GM19043 (cell line): ENCODE measurements around the gene RAB18.
"Not testable (repeated sequence)": the region's sequence is repeated elsewhere in the genome, so short reads cannot be mapped to it uniquely, and the experiment has no call there.

ENCODE experiments used
- ATAC-seq: cut with Tn5 transposase; IDR thresholded peaks from one replicate; pipeline ENCODE4 v1.9.1; 2021; ENCODE audit warnings: low read depth; ENCODE audit not compliant: unreplicated experiment

Gene RAB18

DNA sequence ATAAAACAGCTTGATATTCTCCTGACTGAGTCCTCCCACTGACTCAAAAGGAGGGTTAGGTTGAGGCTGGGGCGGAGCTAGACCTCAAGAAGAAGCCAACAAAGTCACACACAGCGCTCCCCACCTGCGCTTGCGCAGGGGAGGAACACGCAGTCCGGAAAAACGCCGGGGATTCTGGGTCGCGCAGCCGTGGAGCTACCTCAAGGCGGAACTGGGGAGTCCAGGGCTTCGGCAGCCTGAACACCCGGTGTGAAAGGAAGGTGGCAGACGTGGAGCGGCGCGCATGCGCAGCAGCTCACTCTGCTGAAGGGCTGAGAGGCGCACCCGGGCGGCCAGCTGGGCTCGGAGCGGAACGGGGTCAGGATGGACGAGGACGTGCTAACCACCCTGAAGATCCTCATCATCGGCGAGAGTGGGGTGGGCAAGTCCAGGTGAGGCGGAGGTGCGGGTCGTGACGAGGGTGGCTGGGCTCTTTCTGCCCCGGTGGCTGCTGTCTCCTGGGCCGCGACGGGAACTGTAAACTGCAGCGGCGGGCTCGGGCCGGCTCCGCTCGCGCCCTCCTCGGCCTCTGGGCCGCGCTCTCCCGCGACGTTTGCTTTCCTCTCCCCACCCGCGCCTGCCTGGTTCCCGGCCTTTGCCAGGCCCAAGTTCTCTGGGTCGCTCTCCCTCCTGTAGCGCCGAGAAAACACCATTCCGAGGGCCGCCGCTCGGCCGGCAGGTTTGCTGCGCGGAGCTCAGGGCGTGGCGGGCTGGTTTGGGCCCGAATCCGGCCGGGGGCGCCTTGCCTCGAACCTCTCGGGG, at the start of gene RAB18:
Gene RAB18 (plus strand): TSS at position 298 of the 801 bp plus-strand sequence. CDS start 66 bp downstream, at position 364.
- peak; percentile 95 for ATAC-seq

DNA sequence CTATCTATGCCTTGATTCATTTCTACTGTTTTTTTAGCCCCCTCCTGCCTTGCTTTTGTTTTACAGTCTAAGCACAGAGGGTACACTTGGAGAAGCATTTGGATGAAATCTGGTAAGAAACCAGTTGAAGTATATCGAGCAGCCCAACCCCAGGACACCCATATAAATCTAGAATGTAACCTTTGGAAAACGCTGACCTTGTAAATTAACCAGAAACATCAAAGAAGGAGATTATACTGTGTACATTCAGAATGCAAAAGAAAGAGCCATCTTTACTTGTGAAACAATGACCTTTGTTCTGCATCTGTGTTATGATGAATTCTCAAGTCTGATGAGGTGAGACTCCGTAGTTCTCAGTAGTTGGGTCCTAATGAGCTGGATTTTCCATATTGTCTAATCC, 49.3 kb upstream of the RAB18 start:
- no peak for ATAC-seq

DNA sequence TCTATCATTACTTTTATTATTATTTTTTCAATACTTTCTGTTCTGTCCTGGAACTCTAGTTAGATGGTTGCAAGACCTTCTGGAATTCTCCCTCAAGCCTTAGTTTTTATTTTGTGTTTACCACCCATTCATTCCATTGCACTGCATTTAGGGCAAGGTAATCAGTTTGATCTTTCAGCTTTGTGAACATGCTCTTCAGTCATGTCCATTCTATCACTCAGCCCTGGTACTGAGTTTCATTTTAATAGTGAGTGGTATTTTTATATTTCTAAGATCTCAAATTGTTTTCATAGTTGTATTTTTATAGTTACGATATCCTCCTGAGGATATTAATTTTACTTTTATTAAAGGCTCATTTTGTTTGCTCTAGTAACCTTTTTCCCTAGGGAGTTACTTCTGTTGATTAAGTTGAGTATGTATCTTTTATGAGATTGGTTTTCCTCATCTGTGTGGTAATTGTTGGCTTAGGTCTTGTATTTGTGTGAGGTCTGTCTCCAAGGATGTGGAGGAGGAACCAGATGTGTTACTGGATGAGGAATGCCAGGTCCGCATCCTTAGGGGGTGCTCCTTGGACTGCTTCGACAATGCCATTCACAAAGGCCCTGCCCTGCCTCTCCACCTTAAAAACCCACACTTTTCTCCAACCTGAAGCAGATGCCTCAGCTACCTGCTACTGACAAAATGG, 46.7 kb upstream of the RAB18 start:
- ATAC-seq = no peak

DNA sequence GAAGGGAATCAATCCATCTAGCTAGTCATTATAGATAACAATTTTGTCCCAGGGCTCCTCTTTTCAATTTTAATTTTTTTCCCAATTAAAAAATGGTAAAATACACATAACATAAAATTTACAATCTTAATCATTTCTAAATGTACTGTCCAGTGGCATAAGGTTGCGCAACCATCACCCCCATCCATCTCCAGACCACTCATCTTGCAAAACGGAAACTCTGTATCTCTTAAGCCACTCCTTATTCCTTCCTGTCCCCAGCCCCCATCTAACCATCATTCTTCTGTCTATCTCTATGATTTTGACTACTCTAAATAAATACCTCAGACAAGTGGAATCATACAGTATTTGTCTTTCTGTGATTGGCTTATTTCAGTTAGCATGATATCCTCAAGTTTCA, 46.1 kb upstream of the RAB18 start:
- no peak for ATAC-seq

DNA sequence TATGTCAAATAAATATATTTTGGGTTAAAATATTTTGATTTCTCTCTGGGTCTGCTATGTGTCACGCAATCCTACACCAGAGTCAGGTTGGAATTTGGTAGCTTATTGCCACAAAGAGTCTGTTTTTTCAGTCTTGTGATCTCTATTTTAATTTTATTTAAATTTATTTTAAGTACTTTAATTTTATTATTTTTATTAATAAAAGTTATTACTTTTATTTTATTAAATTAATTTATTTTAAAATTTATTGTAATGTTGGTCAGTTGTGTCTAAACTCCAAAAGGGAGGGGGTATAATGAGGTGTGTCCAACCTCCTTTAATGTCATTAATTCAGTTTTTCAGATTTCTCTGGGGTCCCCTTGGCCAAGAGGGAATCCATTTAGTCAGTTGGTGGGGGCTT, 42.8 kb upstream of the RAB18 start:
- ATAC-seq = no peak

DNA sequence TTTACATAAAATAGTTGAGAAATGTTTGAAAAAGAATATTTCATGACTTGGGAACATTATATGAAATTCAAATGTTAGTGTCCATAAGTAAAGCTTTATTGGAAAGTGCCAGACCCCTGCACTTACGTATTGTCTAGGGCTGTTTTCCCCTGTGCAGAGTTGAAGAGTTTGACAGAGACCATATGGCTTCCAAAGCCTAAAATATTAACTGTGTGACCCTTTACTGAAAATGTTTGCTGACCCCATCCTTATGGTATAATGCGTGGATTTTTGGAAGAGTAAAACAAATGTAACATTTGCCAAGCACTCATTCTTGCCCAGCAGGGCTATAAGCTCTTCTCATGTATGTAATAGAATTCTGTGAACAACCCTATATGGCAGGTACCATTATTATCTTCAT, 40.1 kb upstream of the RAB18 start:
- ATAC-seq = no peak

DNA sequence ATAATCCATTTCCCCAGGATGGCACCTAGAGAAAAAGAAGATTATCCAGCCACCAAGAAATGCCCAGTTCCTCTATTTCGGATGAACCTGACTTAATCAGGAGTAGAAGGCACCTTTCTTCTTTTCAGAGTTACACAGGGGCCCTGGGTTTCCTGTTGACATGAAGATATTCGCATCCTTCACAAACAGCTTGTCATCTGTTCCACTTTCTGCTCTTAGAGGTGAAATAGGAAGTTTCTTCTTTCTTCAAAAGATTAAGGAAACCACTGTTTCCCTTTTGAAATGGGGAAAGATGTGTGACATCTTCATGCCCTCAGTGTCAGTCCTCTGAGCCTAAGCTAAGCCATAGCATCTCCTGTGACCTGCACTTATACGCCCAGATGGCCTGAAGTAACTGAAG, 39.1 kb upstream of the RAB18 start:
- ATAC-seq = no peak

DNA sequence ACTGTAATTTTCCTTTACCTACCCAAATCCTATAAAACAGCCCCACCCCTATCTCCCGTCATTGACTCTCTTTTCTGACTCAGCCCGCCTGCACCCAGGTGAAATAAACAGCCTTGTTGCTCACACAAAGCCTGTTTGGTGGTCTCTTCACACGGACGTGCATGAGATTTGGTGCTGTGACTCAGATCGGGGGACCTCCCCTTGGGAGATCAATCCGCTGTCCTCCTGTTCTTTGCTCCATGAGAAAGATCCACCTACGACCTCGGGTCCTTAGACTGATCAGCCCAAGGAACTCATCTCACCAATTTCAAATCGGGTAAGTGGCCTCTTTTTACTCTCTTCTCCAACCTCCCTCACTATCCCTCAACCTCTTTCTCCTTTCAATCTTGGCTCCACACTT, 38.5 kb upstream of the RAB18 start:
- not testable (repeated sequence) for ATAC-seq

DNA sequence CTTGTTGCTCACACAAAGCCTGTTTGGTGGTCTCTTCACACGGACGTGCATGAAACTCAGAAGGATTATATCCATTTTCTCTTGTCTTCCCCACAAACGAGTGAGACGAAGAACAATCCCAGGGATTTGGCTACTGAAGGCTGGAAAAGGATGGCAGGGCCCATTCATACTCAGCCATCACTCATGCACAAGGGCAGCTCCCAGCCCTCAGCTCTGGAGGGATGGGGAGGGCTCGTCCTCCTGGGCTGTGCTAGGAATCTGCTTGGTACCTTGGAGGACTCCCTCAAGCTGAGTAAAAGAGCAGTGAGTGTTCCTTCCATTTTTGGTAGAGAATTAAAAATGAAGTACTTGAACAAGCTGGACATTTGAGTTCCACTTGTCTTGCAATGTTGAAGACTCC, 33.2 kb upstream of the RAB18 start:
- no peak for ATAC-seq

DNA sequence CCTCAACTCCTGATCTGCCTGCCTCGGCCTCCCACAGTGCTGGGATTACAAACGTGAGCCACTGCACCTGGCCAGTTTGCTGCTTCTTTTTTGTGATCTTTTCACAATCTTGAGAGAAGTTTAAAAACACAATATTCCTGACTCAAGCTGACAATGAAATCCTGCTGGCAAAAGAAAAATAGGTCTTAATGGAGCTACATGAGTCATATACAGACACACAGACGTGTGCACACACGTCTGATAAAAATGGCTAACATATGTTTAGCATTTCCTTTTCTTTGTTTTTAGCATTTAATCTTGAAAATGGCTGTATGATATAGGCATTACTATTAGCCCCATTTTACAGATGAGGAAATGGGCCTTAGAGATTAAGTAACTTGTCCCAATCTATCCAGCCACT, 29.4 kb upstream of the RAB18 start:
- ATAC-seq = no peak

DNA sequence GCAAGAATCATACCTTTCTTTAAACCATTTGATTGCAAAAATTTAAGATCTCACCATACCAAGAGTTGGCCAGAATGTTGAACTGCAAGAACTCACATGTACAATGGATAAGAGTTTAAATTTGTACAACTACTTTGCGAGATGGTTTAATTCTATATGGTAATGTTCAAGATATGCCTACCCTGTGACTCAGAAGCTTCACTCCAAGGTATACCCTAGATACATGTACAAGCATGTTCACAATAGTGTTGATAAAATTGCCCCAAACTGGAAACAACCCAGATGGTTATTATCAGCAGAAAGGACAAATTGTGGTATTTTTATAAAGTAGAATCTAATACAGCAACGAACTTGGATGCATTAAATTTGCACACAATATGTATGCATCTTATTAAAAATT, 25.1 kb upstream of the RAB18 start:
- no peak for ATAC-seq

DNA sequence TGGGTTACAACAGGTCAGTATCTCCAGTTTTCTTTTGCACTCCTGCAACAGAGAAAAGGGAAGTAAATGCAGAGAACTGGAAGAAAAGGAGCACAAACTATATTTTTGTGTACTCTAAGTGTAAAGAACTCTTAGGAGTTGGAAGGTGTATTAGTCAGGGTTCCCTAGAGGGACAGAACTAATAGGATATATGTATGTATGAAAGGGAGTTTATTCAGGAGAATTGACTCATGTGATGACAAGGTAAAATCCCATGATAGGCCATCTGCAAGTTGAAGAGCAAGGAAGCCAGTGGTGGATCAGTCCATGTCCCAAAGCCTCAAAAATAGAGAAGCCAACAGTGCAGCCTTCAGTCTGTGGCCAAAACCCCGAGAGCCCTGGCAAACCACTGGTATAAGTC, 22.6 kb upstream of the RAB18 start:
- ATAC-seq = no peak

DNA sequence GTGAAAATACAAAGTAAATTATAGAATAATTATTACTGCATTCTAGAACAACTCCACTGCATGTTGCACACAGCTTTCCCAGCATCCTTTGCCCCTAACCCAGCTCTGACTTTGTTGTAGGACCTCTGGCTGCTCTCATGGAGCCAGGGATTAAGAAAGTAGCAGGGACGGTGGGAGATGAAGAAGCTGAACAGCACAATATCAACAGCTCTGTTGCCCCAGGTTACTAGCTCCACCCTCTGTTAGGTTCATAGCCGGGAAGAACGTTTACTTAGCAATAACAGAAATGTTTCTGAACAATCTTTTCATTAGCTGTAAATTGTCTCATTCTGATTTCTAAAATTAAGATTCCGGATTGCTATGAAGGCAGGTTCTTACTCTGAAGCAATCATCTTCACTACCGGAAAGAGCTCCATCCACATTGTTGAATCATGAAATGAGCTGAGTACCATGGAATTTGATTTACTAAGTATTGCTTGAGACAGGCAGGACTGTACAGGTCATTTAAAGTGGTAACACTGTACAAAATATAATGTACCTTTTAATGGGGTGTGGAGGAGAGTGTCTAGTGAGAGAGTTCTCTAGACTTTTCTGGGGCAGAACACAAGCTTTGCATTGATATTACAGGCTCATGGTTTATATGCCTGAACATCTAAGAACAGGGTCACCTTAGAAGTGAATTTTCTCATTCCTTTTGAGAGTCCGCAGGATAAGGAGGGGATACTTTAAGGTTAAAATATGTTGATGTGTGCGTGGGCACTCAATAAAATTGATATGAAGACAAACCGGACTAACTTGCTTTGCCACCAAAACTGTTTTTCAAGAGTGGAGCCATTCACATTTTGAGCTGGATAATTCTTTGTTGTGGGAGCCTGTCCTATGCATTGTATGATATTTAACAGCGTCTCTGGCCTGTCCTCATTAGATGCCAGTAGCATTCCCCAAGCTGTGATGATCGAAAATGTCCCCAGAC, 20.8 kb upstream of the RAB18 start:
- ATAC-seq = no peak

DNA sequence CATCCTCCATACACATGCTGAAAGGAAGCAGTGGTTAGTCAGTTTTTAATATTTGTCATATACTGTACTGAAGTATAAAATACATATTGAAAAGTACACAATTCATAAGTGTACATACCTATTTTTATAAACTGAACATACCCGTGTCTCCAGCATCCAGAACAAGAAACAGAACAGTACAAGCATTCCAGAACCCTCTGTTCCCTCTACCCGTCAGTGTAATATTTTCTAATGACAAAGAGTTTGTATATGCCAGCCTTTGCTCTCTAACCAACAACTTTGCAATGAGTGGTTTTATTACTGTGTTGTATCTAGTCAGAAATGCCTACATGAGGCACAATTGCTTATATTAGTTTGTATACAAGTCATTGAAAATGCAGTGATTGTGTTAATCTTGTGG, 18.7 kb upstream of the RAB18 start:
- ATAC-seq = no peak

DNA sequence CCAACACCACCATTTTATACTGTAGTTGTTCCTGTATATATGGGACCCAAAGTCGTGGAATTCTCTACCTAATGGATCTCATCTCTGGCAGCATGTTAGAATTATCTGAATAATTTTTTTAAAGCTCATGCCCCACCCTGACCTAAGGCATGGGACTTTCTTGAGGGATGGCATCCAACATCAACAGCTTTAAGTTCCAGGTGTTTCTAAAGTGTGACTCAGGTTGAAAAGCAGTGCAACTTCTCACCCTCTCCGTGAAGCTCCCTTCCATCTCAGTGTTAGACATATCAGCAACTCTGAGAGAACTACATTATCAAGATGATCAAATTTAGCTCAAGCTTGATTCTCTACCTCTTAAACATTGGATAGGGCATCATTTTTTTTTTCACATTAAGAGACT, 18.1 kb upstream of the RAB18 start:
- ATAC-seq = no peak

DNA sequence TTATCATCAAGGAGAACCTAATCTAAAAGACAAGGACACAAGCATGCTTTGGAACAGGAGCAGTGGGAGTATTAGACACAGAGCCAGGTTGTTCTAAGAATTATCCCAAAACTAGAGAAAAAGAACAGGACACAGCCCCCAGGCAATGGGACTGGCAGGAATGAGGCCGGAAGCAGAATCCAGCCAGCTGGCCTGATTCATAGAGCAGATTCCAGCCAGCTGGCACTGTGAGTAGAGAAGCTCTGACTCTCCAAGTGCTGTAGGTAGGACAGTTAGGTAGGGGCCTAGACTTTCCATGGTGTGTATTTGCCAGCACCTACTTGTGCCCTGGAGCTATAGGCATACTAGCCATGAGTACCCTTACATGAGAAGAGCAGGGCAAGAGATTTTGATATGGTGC, 13.3 kb upstream of the RAB18 start:
- no peak for ATAC-seq

DNA sequence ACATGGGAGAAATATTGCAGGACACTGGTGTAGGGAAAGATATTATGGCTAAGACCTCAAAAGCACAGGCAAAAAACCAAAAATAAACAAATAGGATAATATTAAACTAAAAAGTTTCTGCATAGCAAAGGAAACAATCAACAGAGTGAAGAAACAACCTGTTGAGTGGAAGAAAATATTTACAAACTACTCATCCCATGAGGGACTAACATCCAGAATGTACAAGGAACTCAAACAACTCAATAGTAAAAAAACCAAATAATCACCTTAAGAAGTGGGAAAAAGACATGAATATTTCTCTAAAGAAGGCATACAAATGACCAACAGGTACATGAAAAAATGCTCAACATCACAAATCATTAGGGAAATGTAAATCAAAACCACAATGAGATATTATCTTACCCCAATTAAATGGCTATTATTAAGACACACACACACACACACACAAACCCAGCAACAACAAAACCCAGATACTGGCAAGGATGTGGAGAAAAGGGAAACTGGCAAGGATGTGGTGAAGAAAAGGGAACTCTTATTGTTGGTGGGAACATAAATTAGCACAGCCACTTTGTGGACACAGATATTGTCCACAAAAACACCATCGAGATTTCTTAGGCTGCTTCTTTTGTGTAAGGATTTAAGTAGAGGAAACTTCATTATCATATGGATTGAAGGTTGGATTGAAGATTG, 9.8 kb upstream of the RAB18 start:
- no peak for ATAC-seq

DNA sequence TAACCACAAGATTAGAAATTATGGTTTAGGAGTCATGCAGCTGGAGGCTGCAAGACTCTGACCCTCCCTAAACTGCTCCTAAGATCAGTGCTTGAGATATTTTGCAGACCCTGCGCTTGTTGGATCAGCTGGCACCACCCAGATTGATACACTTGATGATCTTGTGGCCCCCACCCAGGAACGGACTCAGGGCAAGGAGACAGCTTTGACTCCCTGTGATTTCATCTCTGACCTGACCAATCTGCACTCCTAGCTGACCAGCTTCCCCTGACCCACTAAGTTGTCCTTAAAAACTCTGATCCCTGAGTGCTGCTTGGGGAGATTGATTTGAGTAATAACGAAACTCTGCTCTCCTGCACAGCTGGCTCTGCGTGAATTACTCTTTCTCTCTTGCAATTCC, 8.0 kb upstream of the RAB18 start:
- ATAC-seq = no peak

DNA sequence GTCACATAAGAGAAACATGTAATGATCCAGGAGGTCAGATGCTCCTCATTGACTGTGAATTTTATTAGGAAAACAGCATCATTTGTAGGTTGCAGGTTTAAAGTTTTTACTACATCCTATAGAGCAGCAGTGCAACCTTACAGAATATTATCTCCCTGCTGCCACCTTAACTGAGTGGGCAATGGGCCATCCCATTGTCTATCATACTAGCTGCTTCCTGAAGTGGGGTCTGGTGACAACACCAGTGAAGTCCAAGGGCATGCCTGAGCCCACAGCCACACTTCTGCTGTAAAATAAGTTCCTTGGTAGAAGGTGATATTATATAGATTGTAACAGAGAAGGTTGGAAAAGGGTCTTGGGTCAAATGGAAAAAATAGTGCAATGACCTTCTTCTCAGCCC, 4.0 kb upstream of the RAB18 start:
- no peak for ATAC-seq

DNA sequence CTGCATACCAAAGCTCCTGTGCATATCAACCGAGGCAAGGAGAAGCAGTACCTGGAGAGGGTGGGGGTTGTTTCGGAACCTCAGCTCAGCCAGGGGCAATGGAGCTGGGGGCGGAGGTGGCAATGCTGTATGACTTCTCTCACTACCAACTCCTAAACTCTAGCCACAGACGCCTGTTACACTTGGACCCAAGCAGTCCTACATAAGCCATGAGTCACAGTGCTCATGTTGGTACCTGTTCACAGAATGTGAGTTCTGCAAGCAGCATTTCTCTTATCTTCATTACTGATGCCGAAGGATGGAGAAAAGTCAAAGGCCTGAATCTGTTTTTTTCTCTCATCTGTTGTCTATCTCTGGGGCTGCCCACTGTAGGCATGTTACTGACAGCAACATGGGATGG, 3.2 kb upstream of the RAB18 start:
- no peak for ATAC-seq
